Bone marrow (tissue), 2 donors: ENCODE measurements around the gene TC2N.
"Not testable (repeated sequence)": the region's sequence is repeated elsewhere in the genome, so short reads cannot be mapped to it uniquely, and the experiment has no call there.

Experiments used
- DNase-seq, 2 donors: peaks; one replicate each; lab custom pipeline; 2025; lab: John Stamatoyannopoulos, UW

The TC2N gene

DNA sequence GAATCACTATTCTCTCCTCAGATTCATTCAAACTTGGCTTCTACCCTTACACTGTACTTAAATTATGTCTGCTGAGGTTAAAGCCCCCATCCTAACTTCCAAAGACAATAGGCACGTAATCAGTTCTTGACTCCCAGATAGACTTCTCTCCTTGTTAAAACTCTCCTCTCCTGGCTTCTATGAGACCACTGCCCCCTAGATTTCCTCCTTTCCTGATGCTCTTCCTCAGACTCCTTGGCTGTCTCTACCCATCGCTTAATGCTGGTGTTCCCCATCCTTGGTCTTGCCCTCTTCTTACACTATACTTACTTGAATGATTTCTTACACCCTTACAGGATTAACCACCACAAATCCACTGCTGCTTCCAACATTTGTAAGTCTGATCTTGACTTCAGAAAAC lies 32.8 kb downstream of the TC2N start:
- DNase-seq, result no peak

- no peak for DNase-seq
Measured at GRCh38 chr14:91831337-91831736, 36.0 kb downstream of the TC2N start.

GRCh38 chr14:91830777-91831176 lies 36.6 kb downstream of the TC2N start:
- DNase-seq, result no peak

GRCh38 chr14:91829511-91829910 lies 37.8 kb downstream of the TC2N start:
- DNase-seq, result no peak

DNA sequence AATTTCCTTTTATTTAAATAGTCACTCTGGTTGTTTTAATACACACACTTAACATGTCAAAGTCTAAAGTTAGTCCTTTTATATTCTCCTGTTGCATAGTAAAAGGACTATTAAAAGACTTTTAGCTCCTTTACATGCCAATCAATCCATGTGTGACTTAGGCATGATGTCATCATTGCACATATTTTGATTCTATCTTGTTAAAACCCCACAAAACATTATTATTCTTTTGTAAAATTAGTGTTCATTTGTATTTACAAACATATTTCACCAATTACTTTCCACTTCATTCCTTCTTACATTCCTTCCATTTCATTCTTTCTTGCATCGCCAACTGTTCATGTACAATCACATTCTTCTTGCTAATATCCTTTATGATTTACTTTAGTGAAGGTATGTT lies 39.6 kb downstream of the TC2N start:
- DNase-seq, result no peak

DNA sequence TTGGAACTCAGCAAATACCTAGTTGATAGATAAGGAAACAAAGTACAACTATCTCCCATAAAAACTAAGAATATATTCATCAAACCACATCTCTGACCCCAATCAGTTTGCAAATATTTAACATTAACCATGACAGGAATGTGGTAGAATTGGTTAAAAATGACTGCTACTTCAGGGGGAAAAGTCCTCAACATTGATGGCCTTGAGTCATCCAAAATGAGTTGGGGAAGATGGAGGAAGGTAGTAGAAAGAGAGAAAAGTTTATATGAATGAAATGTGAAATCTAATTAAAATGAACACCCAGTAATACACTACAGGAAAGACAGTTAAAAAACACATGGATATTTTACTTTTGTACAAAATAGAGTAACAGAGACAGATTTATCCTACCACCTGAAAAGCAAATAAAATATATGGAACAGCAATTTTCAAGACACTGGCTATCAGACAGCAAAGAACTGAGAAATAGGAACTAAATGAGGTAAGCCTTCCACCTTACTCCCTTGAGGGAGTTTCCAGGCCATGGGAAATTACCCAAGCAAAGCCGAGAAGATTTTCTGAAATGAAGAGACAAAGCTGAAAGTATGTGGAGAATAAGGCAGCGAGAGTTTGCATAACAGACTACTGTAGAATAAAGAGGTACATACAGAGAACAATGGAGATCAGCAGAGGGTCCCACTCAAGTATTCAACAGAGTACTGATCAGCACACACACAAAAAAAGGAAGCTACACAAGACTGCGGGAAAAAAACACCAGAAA lies 49.6 kb downstream of the TC2N start:
- DNase-seq, result no peak

DNA sequence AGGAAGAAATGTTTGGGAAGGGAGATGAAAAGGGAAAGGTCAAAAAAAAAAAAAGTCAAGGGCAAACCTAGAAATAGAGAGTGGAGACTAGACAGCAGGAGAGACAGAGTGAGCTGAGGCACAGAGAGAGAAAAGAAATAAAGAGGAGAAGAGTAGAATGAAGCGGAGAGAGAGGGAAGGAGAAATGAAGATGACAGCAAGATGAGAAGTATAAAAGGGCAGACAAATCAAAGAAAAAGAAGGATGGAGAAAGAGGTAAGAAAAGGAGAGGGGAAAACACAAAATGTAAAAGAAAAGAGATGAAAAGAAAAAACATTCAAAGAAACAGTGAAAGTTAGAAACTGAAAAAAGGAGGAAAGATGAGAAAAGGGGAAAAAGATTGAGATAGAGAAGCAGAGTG lies 53.0 kb downstream of the TC2N start:
- DNase-seq, result no peak

GRCh38 chr14:91810699-91811098 lies 56.6 kb downstream of the TC2N start:
- no peak for DNase-seq

GRCh38 chr14:91806716-91807115 lies 60.6 kb downstream of the TC2N start:
- no peak for DNase-seq

GRCh38 chr14:91806094-91806493 lies 61.2 kb downstream of the TC2N start:
- not testable (repeated sequence) for DNase-seq

DNA sequence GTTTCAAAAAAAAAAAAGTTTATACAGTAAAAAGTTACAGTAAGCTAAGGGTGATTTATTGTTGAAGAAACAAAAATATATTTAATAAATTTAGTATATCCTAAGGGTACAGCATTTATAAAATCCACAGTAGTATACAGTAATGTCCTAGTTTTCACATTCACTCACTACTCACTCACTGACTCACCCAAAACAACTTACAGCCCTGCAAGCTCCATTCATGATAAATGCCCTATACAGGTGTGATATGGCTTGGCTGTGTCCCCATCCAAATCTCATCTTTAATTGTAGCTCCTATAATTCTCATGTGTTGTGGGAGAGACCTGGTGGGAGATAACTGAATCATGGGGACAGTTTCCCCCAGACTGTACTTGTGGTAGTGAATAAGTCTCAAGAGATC lies 61.7 kb downstream of the TC2N start:
- DNase-seq, result no peak

DNA sequence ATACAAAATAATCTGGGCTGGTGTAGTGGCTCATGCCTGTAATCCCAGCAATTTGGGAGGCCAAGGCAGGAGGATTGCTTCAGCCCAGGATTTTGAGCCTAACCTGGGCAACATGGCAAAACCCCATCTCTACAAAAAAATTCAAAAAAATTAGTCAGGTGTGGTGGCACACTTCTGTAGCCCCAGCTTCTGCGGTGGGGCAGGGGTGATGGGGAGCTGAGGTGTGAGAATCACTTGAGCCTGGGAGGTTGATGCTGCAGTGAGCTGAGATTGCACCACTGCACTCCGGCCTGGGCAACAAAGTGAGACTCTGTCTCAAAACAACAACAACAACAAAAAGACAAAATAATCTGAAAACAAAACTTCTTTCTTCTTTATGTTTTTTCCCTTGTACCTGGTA lies 66.0 kb downstream of the TC2N start:
- no peak for DNase-seq

DNA sequence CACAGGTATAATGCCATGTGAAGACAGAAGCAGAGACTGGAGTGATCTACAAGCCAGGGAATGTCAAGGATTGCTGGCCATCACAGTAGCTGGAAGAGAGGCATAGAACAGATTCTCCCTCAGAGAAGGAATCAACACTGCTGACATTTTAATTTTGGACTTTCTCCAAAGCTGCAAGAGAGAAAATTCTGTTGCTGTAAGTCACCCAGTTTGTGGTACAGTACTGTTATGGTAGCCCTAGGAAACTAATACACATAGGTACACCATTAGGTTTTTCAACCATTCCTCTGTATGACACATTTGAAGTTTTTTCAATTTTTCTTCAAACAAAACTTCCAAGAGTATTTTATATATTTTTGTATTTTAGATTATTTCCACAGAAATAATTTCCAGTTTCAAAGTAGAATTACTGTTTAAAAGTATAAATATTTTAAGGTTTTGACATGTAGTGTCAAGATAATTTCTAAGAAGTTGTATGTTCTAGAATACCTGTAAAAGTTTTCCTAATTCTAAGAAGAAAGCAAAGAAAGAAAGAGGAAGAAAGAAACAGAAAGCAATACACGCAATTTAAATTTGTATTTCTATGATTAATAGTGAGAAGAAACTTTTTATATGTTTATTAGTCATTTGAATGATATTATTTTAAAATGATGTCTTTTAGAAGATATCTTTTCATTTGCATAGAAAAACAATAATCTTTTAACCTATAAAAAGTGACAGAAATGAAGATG lies 70.6 kb downstream of the TC2N start:
- no peak for DNase-seq

GRCh38 chr14:91793704-91794103 lies 73.6 kb downstream of the TC2N start:
- no peak for DNase-seq

- DNase-seq, result no peak
Measured at GRCh38 chr14:91786188-91786587, 81.1 kb downstream of the TC2N start.

- DNase-seq, result no peak
Measured at GRCh38 chr14:91780452-91780851, 86.9 kb downstream of the TC2N start.

DNA sequence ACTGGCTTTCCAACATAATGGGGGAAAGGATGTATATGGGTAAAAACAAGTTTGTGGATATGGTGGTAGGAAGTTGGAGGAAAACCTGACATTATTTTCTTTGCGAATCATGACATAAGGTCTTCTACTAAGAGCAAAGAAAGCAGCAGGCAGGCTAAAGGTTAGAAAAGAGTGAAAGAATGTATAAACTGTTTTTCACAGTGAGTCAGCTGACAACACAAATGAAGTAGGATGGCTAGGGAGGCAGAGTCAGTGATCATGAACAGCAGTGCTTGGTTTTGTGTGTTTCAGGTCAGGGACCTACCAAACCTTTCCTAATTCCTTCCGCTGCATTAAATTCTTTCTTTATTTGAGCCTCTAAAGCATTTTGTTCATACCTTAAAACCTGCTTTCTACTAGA lies 89.1 kb downstream of the TC2N start:
- DNase-seq, result no peak

- peak in 1 of 2 donors; percentile 12 for DNase-seq
Measured at GRCh38 chr14:91774140-91775096, 92.9 kb downstream of the TC2N start.

DNA sequence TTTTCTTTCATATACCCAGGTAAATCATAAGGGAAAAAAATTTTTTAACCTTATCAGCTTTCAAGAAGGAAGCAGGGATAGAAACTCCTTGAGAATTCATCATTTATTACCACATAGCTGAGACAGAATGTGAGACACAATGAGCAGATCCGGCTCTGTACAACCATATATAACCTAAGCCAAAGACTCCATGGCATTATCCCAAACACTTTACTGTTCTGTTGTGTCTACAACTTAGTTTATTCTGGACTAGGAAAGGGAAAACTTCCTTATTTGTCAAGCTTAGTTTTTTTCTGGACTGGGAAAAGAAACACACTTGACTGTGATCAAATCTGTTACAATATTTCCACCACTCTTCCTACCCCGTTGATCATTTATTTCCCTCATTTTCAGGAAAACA lies 97.2 kb downstream of the TC2N start:
- no peak for DNase-seq

DNA sequence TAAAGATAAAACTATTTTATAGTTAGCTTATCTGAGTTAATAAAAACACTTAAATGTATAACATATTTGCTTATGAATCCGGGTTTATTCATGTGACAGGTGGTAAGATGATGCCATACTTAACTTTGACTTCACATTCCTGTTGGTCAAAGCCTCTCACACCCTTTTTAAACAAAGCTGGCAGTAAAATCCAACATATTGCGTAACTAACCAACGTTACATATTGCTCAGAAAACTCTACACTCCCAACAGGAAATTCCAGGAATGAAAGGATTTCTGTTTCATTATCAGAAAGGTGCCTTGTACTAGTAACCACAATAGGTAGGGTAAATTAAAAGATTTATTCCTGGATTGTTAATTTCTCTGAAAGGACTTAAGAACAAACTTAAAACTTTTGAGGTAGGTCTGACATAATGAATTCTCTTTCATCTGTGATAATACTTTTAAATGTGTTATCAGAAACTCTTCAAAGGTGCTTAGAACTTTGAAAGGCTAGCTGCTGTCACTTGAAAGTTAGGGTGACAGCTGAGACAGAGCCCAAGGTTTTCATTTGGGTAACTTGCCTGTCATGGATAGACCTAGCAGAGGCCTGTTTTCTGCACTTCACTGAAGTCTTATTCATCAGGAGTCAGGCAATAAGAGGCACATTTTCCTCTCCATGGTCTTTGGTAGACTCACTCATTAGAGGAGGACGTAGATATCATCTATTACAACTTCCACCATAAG lies 111.6 kb downstream of the TC2N start:
- DNase-seq, result no peak

DNA sequence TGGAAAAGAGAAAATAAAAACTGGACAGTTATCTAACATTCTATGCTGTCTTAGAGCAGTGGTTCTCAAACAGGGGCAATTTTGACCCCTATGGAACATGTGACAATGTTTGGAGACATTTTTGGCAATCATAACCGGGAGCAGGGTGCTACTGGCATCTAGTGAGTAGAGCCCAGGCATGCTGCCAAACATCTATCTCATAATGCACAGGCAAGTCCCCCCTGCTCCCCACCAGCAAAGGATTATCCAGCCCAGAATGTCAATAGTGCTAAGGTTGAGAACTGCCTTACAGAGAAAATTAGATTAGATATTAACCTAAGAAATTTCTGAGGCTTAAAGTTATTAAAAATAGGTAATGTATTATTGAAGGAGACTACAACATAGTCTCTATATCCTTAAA lies 112.5 kb downstream of the TC2N start:
- DNase-seq, result no peak

DNA sequence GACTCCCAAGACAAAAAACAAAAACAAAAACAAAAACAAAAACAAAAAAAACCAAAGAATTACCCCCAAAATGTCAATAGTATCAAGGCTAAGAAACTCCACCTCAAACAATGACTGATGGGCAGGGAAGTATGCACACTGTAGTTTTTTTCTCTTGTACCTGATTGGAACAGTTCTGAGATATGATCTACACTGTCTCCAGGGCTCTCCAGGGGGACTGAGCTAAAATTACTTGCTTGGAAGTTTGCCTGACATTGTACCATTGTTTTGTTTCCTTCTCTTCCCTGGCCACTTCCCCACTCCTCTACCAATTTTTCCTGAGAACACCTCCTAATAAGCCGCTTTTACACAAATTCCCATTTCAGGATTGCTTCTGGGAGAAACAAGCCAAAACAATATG lies 113.2 kb downstream of the TC2N start:
- no peak for DNase-seq
